ENCODE measurements around the gene PIBF1. TPM values are rescaled to one million over a fixed set of nuclear protein-coding genes. Genes with fewer than 3 reads are reported as not detected.

Gene PIBF1
- total RNA-seq, 4 donors from 2014 or later, result 13.2 to 54.0 (median 30.6) TPM

DNA sequence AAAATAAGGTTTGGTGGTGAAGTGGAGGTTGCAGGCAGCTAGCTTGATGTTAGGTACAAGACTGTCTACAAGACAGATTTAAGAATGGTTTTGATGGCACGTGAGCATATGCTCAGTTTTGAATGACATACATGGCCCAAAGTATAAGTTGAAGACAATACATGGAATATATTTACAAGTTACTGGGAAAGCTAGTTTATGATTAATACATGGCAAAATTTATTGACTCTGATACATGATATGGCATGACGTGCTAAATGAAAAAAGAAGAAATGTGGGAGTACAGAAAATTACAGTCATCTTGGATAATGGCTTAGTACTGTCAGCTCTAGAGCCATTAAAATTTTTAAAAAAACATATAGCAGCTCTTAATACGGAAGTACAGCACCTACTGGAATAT, 281.2 kb downstream of the PIBF1 start:
- TF ChIP-seq, protein P1, sequence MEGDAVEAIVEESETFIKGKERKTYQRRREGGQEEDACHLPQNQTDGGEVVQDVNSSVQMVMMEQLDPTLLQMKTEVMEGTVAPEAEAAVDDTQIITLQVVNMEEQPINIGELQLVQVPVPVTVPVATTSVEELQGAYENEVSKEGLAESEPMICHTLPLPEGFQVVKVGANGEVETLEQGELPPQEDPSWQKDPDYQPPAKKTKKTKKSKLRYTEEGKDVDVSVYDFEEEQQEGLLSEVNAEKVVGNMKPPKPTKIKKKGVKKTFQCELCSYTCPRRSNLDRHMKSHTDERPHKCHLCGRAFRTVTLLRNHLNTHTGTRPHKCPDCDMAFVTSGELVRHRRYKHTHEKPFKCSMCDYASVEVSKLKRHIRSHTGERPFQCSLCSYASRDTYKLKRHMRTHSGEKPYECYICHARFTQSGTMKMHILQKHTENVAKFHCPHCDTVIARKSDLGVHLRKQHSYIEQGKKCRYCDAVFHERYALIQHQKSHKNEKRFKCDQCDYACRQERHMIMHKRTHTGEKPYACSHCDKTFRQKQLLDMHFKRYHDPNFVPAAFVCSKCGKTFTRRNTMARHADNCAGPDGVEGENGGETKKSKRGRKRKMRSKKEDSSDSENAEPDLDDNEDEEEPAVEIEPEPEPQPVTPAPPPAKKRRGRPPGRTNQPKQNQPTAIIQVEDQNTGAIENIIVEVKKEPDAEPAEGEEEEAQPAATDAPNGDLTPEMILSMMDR (IDR thresholded peaks at IDR 0.05; ENCODE audit: low read depth), result no peak

DNA sequence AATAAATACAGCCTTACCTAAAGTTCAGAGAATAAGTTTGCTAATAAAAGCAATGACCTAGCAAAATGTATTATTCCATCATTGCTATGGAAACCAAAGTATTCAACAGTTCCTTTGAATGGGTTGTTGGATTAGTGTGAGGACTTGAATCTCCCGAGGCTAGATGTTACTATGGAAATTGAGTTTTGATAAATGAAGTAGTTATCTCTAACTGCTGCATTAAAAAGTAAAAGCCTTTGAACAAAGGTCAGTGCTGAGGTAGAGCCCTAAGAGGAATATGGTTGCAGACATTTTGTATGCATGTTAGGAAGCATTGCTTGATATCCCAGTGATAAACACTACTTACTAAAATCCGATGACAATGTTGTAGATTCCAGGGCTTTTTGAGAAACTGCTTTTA, 283.1 kb downstream of the PIBF1 start:
- TF ChIP-seq, protein P1 (IDR thresholded peaks at IDR 0.05; ENCODE audit: low read depth), result no peak

DNA sequence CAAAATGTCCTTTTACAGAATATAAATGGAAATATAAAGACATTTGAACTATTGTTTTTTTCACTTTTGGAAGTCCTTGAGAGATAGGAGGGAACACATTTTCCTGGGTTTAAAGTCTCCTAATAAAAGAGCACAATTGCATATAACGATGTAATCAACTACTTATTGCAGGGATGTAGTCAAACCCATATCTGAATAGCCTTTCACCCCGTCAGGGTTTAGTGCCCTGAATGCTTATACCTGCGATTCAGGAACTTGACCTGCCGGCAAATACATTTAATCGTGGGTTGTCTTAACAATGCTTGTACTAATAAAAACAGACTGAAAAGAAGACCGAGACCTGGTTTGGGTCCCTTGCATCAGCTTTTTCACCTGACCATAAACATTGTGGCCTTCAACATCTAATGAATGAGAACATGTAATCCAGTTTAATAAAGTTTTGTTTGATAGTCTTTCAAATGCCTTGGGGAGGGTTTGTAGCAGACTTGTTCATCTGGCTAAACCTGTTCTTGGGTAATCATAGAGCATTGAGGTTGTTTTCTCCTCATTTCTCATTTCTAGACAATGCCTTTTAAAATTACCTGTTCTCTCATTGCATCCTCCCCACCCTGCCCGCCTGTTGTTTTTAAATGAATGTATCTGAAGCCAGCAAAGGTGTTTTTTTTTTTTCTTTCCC, 283.9 kb downstream of the PIBF1 start:
- TF ChIP-seq, protein P1 (IDR thresholded peaks at IDR 0.05; ENCODE audit: low read depth), result no peak

Small RNA genes lying within 50 kb of the gene (small RNA-seq; reads per million reads assigned to genes)
- not detected for gene RNU6-79P

Other genes with a start within 250 kb of the PIBF1 start
- gene MZT1, start 54.5 kb upstream of the PIBF1 start, total RNA-seq, result 10 to 100 TPM in 1 of 4 donors, 1 to 10 TPM in 3; 4.5 to 10.9 (median 8.8) TPM
- 1 to 10 TPM; 2.3 to 6.2 (median 3.5) TPM for gene BORA, start 54.2 kb upstream of the PIBF1 start, total RNA-seq
- 10 to 100 TPM; 23.6 to 30.8 (median 28.1) TPM for gene DIS3, start 233 bp upstream of the PIBF1 start, total RNA-seq